Nephron progenitor cell (in vitro differentiated cells): Measurements from ENCODE around the gene LAMB1.

Experiments used
- DNase-seq: peaks from one replicate; pipeline ENCODE4 v3.0.0; 2021
- H3K27ac Mint-ChIP-seq: 2 replicates; pipeline ENCODE4 v1.8.0; 2021; ENCODE audit warnings: mild to moderate bottlenecking, moderate library complexity, mixed read lengths
- H3K27me3 Mint-ChIP-seq: 2 replicates; pipeline ENCODE4 v1.8.0; 2021; ENCODE audit warnings: mild to moderate bottlenecking, low read depth, mixed read lengths; ENCODE audit not compliant: poor library complexity
- H3K36me3 Mint-ChIP-seq: 2 replicates; pipeline ENCODE4 v1.8.0; 2021; ENCODE audit warnings: low read depth, mixed read lengths
- H3K4me1 Mint-ChIP-seq: 2 replicates; pipeline ENCODE4 v1.8.0; 2021; ENCODE audit warnings: mixed read lengths
- H3K4me3 Mint-ChIP-seq: 2 replicates; pipeline ENCODE4 v1.8.0; 2021; ENCODE audit warnings: mild to moderate bottlenecking, moderate library complexity, mixed read lengths
- H3K9me3 Mint-ChIP-seq: 2 replicates; pipeline ENCODE4 v1.8.0; 2021; ENCODE audit warnings: mild to moderate bottlenecking, moderate library complexity, mixed read lengths
- CTCF ChIP-seq: fragments of 200-600 bp; sonication (generic); IDR thresholded peaks from 2 replicates; pipeline ENCODE4 v1.5.0; 2021; ENCODE audit warnings: antibody characterized with exemption

The LAMB1 gene

GRCh38 chr7:107876916-107877315, 126.0 kb downstream of the LAMB1 start:
- no peak for DNase-seq
- no peaks in the 10 kb centered on the region for H3K9me3 Mint-ChIP-seq
- H3K4me3 Mint-ChIP-seq = no peak overlapping the region
- no peak for TF ChIP-seq CTCF
- H3K4me1 Mint-ChIP-seq = no peaks in the 10 kb centered on the region
- peaks cover 24% of the 10 kb centered on the region for H3K27me3 Mint-ChIP-seq
- no peak overlapping the region for H3K27ac Mint-ChIP-seq
- H3K36me3 Mint-ChIP-seq = no peaks in the 10 kb centered on the region

- Mint-ChIP-seq H3K36me3 (no peaks in the 10 kb centered on the region), H3K9me3 (no peaks in the 10 kb centered on the region), H3K27me3 (peaks cover 23% of the 10 kb centered on the region), H3K27ac (no peak overlapping the region), H3K4me3 (no peak overlapping the region), H3K4me1 (no peaks in the 10 kb centered on the region)
- DNase-seq = peak; percentile 38
- peak; percentile 72 for TF ChIP-seq CTCF
These were observed 128.1 kb downstream of the LAMB1 start for GRCh38 chr7:107874605-107875446.

GRCh38 chr7:107874111-107874510, 128.8 kb downstream of the LAMB1 start:
- no peak for DNase-seq
- Mint-ChIP-seq H3K4me3 (no peak overlapping the region), H3K27me3 (peaks cover 23% of the 10 kb centered on the region), H3K9me3 (no peaks in the 10 kb centered on the region), H3K36me3 (no peaks in the 10 kb centered on the region), H3K27ac (no peak overlapping the region), H3K4me1 (no peaks in the 10 kb centered on the region)
- no peak for TF ChIP-seq CTCF
